ENCODE results near the gene MARCKS. TPM values are rescaled to one million over a fixed set of nuclear protein-coding genes. Genes with fewer than 3 reads are reported as not detected.

The MARCKS gene
- total and polyA plus RNA-seq, 10 of the 15 experiments (the other 5 are each of a cell fraction or from before 2014, with no cell fraction given), result 29.0 to 164 (median 74.5) TPM

GRCh38 chr6:113858480-113859348 is 1.6 kb downstream of the MARCKS start (continued):
- TF ChIP-seq NKRF (conservative IDR thresholded peaks at IDR 0.05) (peak; percentile 59; the same call in 1 of the 2 replicates), ZBTB33 (IDR thresholded peaks at IDR 0.05) (no peak), USF2 (IDR thresholded peaks at IDR 0.05; ENCODE audit: borderline replicate concordance, low read depth, low read length) (no peak), ZNF207 (IDR thresholded peaks at IDR 0.05; ENCODE audit: borderline replicate concordance) (peak; percentile 96), SREBF1 (IDR thresholded peaks at IDR 0.05; ENCODE audit: low read length) (peak; percentile 80), ZNF384 (IDR thresholded peaks at IDR 0.05; ENCODE audit: borderline replicate concordance, low read depth, low read length) (0 out of 2 replicates have a peak, but pooled peaks have one; percentile 5), IRF3 (IDR thresholded peaks at IDR 0.05) (no peak; the same call in none of the 2 replicates), CUX1 (IDR thresholded peaks at IDR 0.05; ENCODE audit: insufficient replicate concordance, low read depth, low read length) (no peak), SMARCA5 (IDR thresholded peaks at IDR 0.05) (peak; percentile 98), YY1 (IDR thresholded peaks at IDR 0.05; ENCODE audit: low read depth, low read length) (peak; percentile 55), NR2C1 (IDR thresholded peaks at IDR 0.05) (peak; percentile 29; the same call in 1 of the 2 replicates), SIN3A (IDR thresholded peaks at IDR 0.05; ENCODE audit: low read depth, low read length) (peak; percentile 64), PAX5 (IDR thresholded peaks at IDR 0.05; ENCODE audit: borderline replicate concordance, low read depth, low read length) (peak; percentile 83), ATF2 (IDR thresholded peaks at IDR 0.05; ENCODE audit: low read length) (peak; percentile 87), RCOR1 (conservative IDR thresholded peaks at IDR 0.05; ENCODE audit: low read depth, low read length) (no peak; the same call in 1 of the 2 replicates), KDM1A (IDR thresholded peaks at IDR 0.05; ENCODE audit: borderline replicate concordance) (no peak)
